Ovary (tissue), 3 donors: ENCODE data around the gene ARPC5L.

Experiments
- POLR2A ChIP-seq: fragments of 450-650 bp; IDR thresholded peaks from one replicate; pipeline ENCODE4 v1.6.1; 2017; ENCODE audit warnings: antibody characterized with exemption, mild to moderate bottlenecking, moderate library complexity
- TF ChIP-seq, protein P1 (sequence below), 3 donors: fragments of 450-650 bp in 2 of 3; fragments of 200-600 bp in 1 of 3; IDR thresholded peaks; one replicate each; pipeline versions ENCODE4 v1.5.1 to v1.8.0; 2016 to 2022; ENCODE audit warnings: antibody characterized with exemption in 3 of 3, mild to moderate bottlenecking in 1 of 3
- donor health status: DM: no; HTN: no; CAD: no.

DNA sequence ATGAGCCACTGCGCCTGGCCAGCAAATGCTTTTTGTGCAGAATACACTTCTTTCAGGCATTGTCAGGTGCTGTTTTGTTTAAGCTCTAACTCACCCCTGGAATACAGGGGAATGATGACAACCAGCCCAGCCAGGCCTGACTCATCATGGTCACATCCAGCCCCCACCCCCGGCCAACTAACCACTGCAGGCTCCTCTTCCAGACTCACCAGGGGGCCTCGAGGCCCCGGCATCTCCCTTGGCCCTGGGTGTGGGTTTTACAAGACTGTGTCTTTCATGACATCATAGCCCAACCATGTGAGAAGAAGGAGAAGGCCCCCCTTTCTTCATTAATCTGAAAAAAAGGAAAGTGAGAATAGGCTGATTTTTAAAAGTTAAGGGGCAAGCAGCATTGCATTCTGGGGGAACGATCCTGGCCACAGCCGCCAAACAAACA lies 49.5 kb upstream of the ARPC5L start:
- TF ChIP-seq, protein P1, sequence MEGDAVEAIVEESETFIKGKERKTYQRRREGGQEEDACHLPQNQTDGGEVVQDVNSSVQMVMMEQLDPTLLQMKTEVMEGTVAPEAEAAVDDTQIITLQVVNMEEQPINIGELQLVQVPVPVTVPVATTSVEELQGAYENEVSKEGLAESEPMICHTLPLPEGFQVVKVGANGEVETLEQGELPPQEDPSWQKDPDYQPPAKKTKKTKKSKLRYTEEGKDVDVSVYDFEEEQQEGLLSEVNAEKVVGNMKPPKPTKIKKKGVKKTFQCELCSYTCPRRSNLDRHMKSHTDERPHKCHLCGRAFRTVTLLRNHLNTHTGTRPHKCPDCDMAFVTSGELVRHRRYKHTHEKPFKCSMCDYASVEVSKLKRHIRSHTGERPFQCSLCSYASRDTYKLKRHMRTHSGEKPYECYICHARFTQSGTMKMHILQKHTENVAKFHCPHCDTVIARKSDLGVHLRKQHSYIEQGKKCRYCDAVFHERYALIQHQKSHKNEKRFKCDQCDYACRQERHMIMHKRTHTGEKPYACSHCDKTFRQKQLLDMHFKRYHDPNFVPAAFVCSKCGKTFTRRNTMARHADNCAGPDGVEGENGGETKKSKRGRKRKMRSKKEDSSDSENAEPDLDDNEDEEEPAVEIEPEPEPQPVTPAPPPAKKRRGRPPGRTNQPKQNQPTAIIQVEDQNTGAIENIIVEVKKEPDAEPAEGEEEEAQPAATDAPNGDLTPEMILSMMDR (IDR thresholded peaks at IDR 0.05): no peak
- no peak for TF ChIP-seq POLR2A
